Caco-2 (cell line): Measurements from ENCODE around the gene C16orf54. TPM values are rescaled to one million over a fixed set of nuclear protein-coding genes. Genes with fewer than 3 reads are reported as not detected.
"Not testable (repeated sequence)": the region's sequence is repeated elsewhere in the genome, so short reads cannot be mapped to it uniquely, and the experiment has no call there.

Source experiments
- BruUV-seq: library from RNA; stranded (reverse); fragments of 400-500 nt; replicated peaks from 2 replicates; lab custom pipeline; 2021; lab: Mats Ljungman, UMichigan
- CTCF ChIA-PET: fragments of 300-600 bp; sonication (Branson Sonifier 250); formaldehyde crosslinking; loops from one replicate; lab custom pipeline; 2022; ENCODE audit warnings: antibody characterized with exemption; lab: Charles Lee
- POLR2A ChIA-PET: fragments of 300-600 bp; sonication (Branson Sonifier 250); formaldehyde crosslinking; loops from one replicate; lab custom pipeline; 2022; ENCODE audit warnings: antibody characterized with exemption; lab: Charles Lee
- DNase-seq, 2 experiments: peaks; one replicate each; pipeline versions ENCODE4 v3.0.0 to v3.0.0-alpha.2; 2020 to 2022
- H3K27me3 ChIP-seq: replicated peaks from 2 replicates; pipeline ENCODE4 v1.6.0; 2011; ENCODE audit warnings: low read length; ENCODE audit not compliant: control insufficient read depth, insufficient read depth
- H3K36me3 ChIP-seq: 2 replicates; pipeline ENCODE4 v1.5.1; 2011; ENCODE audit warnings: low read length; ENCODE audit not compliant: control insufficient read depth, insufficient read depth
- H3K4me1 ChIP-seq: fragments of 250-450 bp; sonication (Bioruptor Pico); 2 replicates; pipeline ENCODE4 v1.5.1; 2020; ENCODE audit warnings: mild to moderate bottlenecking
- H3K4me3 ChIP-seq: 2 replicates; pipeline ENCODE4 v1.5.1; 2011; ENCODE audit warnings: low read depth, mild to moderate bottlenecking, control low read depth, low read length
- H3K9me3 ChIP-seq: fragments of 250-450 bp; sonication (Bioruptor Pico); 2 replicates; pipeline ENCODE4 v1.5.1; 2020; ENCODE audit warnings: mild to moderate bottlenecking, moderate library complexity
- H3K27ac Mint-ChIP-seq: one replicate; pipeline ENCODE4 v1.8.0; 2022; ENCODE audit warnings: mixed read lengths; ENCODE audit not compliant: unreplicated experiment
- H3K27me3 Mint-ChIP-seq: one replicate; pipeline ENCODE4 v1.8.0; 2022; ENCODE audit warnings: mixed read lengths; ENCODE audit not compliant: insufficient read depth, unreplicated experiment
- H3K36me3 Mint-ChIP-seq: one replicate; pipeline ENCODE4 v1.8.0; 2022; ENCODE audit warnings: mild to moderate bottlenecking, mixed read lengths; ENCODE audit not compliant: insufficient read depth, unreplicated experiment
- H3K4me1 Mint-ChIP-seq: one replicate; pipeline ENCODE4 v1.8.0; 2022; ENCODE audit warnings: low read depth, mixed read lengths; ENCODE audit not compliant: unreplicated experiment
- H3K4me3 Mint-ChIP-seq: one replicate; pipeline ENCODE4 v1.8.0; 2022; ENCODE audit warnings: mild to moderate bottlenecking, moderate library complexity, mixed read lengths; ENCODE audit not compliant: unreplicated experiment
- H3K9me3 Mint-ChIP-seq: one replicate; pipeline ENCODE4 v1.8.0; 2022; ENCODE audit warnings: mixed read lengths; ENCODE audit not compliant: unreplicated experiment
- CTCF ChIP-seq, 2 experiments: fragments of 200-600 bp in 1 of 2; IDR thresholded peaks; 1 replicate in 1 of 2; 2 replicates in 1 of 2; pipeline versions ENCODE4 v1.5.1 to v1.8.0; 2011 to 2022; ENCODE audit warnings: antibody characterized with exemption in 1 of 2, control low read depth in 1 of 2, inconsistent platforms in 1 of 2, low read depth in 1 of 2, low read length in 1 of 2, mild to moderate bottlenecking in 1 of 2, moderate library complexity in 1 of 2; ENCODE audit not compliant: insufficient read depth in 1 of 2, severe bottlenecking in 1 of 2, unreplicated experiment in 1 of 2
- intact Hi-C: fragments of 100-400 bp; cut with micrococcal nuclease; formaldehyde crosslinking; loops from one replicate; pipeline ENCODE4 v1.10.0; 2022; ENCODE audit not compliant: unreplicated experiment
- total RNA-seq: library from RNA; stranded (reverse); gene quantifications from 2 replicates; pipeline ENCODE4 v1.2.3, GENCODE V29; 2022

The C16orf54 gene
- total RNA-seq, 1 experiment from 2014 or later = not detected

- POLR2A ChIA-PET = no interaction called here
- Histone ChIP-seq H3K4me1 (no peaks in the 10 kb centered on the region; the same call in 1 of the 2 replicates), H3K9me3 (no peaks in the 10 kb centered on the region), H3K36me3 (no peaks in the 10 kb centered on the region), H3K4me3 (no peak overlapping the region), H3K27me3 (no peaks in the 10 kb centered on the region)
- Mint-ChIP-seq H3K27me3 (no peaks in the 10 kb centered on the region), H3K9me3 (no peaks in the 10 kb centered on the region), H3K27ac (no peak overlapping the region), H3K4me1 (peaks cover 14% of the 10 kb centered on the region), H3K4me3 (no peak overlapping the region), H3K36me3 (peaks cover 9% of the 10 kb centered on the region)
- CTCF ChIA-PET = interaction anchor here (0.6 kb wide), 1 partner anchor 108 kb away, joined by 3 read pairs; no protein-coding TSS in a partner anchor
- no peak for DNase-seq
- TF ChIP-seq CTCF (IDR thresholded peaks at IDR 0.05; ENCODE audit: insufficient read depth in 1 of 2, low read depth in 1 of 2, low read length in 1 of 2, severe bottlenecking in 1 of 2, unreplicated experiment in 1 of 2) = no peak
- no TSS peak for BruUV-seq
- intact Hi-C loops = no loop called here
Measured at GRCh38 chr16:29708917-29709600, 36.7 kb downstream of the C16orf54 start.

GRCh38 chr16:29707160-29707559, 38.6 kb downstream of the C16orf54 start:
- CTCF ChIA-PET, H3K9me3 ChIP-seq, H3K9me3 Mint-ChIP-seq, H3K4me3 ChIP-seq, H3K27ac Mint-ChIP-seq, H3K27me3 ChIP-seq, H3K36me3 ChIP-seq, intact Hi-C loops, H3K4me1 ChIP-seq, H3K4me3 Mint-ChIP-seq, H3K36me3 Mint-ChIP-seq, DNase-seq, POLR2A ChIA-PET, H3K27me3 Mint-ChIP-seq, BruUV-seq: not testable (repeated sequence)
- H3K4me1 Mint-ChIP-seq = peaks cover 14% of the 10 kb centered on the region

- no peak overlapping the region for H3K4me3 Mint-ChIP-seq
- BruUV-seq = no TSS peak
- no peaks in the 10 kb centered on the region; the same call in 1 of the 2 replicates for H3K4me1 ChIP-seq
- H3K4me1 Mint-ChIP-seq = peaks cover 5% of the 10 kb centered on the region
- intact Hi-C loops = no loop called here
- TF ChIP-seq CTCF (IDR thresholded peaks at IDR 0.05; ENCODE audit: insufficient read depth in 1 of 2, low read depth in 1 of 2, low read length in 1 of 2, severe bottlenecking in 1 of 2, unreplicated experiment in 1 of 2) = no peak
- H3K9me3 ChIP-seq = no peaks in the 10 kb centered on the region
- H3K27me3 Mint-ChIP-seq = no peaks in the 10 kb centered on the region
- H3K36me3 ChIP-seq = no peaks in the 10 kb centered on the region
- no peak overlapping the region for H3K27ac Mint-ChIP-seq
- no peak for DNase-seq
- H3K36me3 Mint-ChIP-seq = peaks cover 11% of the 10 kb centered on the region
- H3K9me3 Mint-ChIP-seq = no peaks in the 10 kb centered on the region
- H3K4me3 ChIP-seq = no peak overlapping the region
- ChIA-PET CTCF (no interaction called here), POLR2A (no interaction called here)
- no peaks in the 10 kb centered on the region for H3K27me3 ChIP-seq
Measured at GRCh38 chr16:29705030-29705429, 40.8 kb downstream of the C16orf54 start.
